ENCODE measurements around the gene GRM7. TPM values are rescaled to one million over a fixed set of nuclear protein-coding genes. Genes with fewer than 3 reads are reported as not detected.

Gene GRM7
- total RNA-seq, 1 donor from 2014 or later, result 0.34 TPM

GRCh38 chr3:6854184-6854583 is 6.7 kb upstream of the GRM7 start:
- Mint-ChIP-seq H3K27ac (no peak overlapping the region), H3K27me3 (peaks cover 47% of the 10 kb centered on the region), H3K4me3 (ENCODE audit: low read depth) (no peak overlapping the region), H3K4me1 (ENCODE audit: low read depth) (no peaks in the 10 kb centered on the region), H3K9me3 (ENCODE audit: low read depth) (no peaks in the 10 kb centered on the region), H3K36me3 (ENCODE audit: insufficient read depth) (no peaks in the 10 kb centered on the region)
- TF ChIP-seq CTCF (IDR thresholded peaks at IDR 0.05; ENCODE audit: unreplicated experiment), result no peak
- DNase-seq (ENCODE audit: low spot score, unreplicated experiment), result no peak

- Mint-ChIP-seq H3K27ac (no peak overlapping the region), H3K27me3 (peaks cover 76% of the 10 kb centered on the region), H3K9me3 (ENCODE audit: low read depth) (no peaks in the 10 kb centered on the region), H3K36me3 (ENCODE audit: insufficient read depth) (no peaks in the 10 kb centered on the region), H3K4me3 (ENCODE audit: low read depth) (no peak overlapping the region), H3K4me1 (ENCODE audit: low read depth) (peaks cover 3% of the 10 kb centered on the region)
- no peak for TF ChIP-seq CTCF (IDR thresholded peaks at IDR 0.05; ENCODE audit: unreplicated experiment)
- DNase-seq (ENCODE audit: low spot score, unreplicated experiment), result no peak
Observed at GRCh38 chr3:6857510-6857909, 3.4 kb upstream of the GRM7 start.

GRCh38 chr3:6860149-6860953 is 564 bp upstream of the GRM7 start:
- no peak for DNase-seq (ENCODE audit: low spot score, unreplicated experiment)
- Mint-ChIP-seq H3K36me3 (ENCODE audit: insufficient read depth) (no peaks in the 10 kb centered on the region), H3K27ac (no peak overlapping the region), H3K4me1 (ENCODE audit: low read depth) (peaks cover 4% of the 10 kb centered on the region), H3K4me3 (ENCODE audit: low read depth) (peak overlapping the region; percentile 24), H3K9me3 (ENCODE audit: low read depth) (no peaks in the 10 kb centered on the region), H3K27me3 (peaks cover 92% of the 10 kb centered on the region)
- no peak for TF ChIP-seq CTCF (IDR thresholded peaks at IDR 0.05; ENCODE audit: unreplicated experiment)

- no peak for TF ChIP-seq CTCF (IDR thresholded peaks at IDR 0.05; ENCODE audit: unreplicated experiment)
- no peak for DNase-seq (ENCODE audit: low spot score, unreplicated experiment)
- H3K27ac Mint-ChIP-seq, result no peak overlapping the region
Observed at GRCh38 chr3:6861625-6862000, 698 bp downstream of the GRM7 start.

GRCh38 chr3:6862041-6862879 is 1.3 kb downstream of the GRM7 start:
- peak overlapping the region; percentile 69 for H3K4me3 Mint-ChIP-seq (ENCODE audit: low read depth)
- H3K9me3 Mint-ChIP-seq (ENCODE audit: low read depth), result no peaks in the 10 kb centered on the region
- no peak for TF ChIP-seq CTCF (IDR thresholded peaks at IDR 0.05; ENCODE audit: unreplicated experiment)
- no peak for DNase-seq (ENCODE audit: low spot score, unreplicated experiment)
- no peak overlapping the region for H3K27ac Mint-ChIP-seq
- H3K27me3 Mint-ChIP-seq, result peaks cover 93% of the 10 kb centered on the region
- peaks cover 4% of the 10 kb centered on the region for H3K4me1 Mint-ChIP-seq (ENCODE audit: low read depth)
- no peaks in the 10 kb centered on the region for H3K36me3 Mint-ChIP-seq (ENCODE audit: insufficient read depth)

More at GRCh38 chr3:6861625-6862000, 698 bp downstream of the GRM7 start:
- Mint-ChIP-seq H3K9me3 (ENCODE audit: low read depth) (no peaks in the 10 kb centered on the region), H3K36me3 (ENCODE audit: insufficient read depth) (no peaks in the 10 kb centered on the region), H3K4me3 (ENCODE audit: low read depth) (peak overlapping the region; percentile 69), H3K27me3 (peaks cover 93% of the 10 kb centered on the region), H3K4me1 (ENCODE audit: low read depth) (peaks cover 4% of the 10 kb centered on the region)

Data from progenitor cell of endocrine pancreas (in vitro differentiated cells).